ENCODE measurements around the gene GPR39. TPM values are rescaled to one million over a fixed set of nuclear protein-coding genes. Genes with fewer than 3 reads are reported as not detected.

GPR39 gene
- total RNA-seq, 1 experiment from 2014 or later = 0.50 TPM

DNA sequence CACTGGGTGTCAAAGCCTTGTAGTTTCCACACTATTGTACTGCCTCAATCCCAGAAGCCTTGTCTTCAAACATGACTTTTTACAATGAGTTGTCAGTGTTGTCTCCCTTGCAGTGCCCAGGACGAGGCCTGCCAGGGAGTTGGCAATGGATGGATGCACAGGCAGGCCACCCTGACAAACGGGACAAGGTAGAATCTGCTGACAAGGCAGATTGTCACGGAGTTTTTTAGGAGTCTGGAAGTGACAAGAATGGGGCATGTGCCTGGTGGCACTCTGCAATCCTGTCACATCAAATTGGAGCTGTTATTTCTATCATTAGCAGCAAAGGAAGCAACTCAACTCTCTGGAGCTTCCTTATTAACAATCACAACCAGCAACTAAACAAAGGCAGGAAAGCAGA is 25.2 kb upstream of the GPR39 start:
- no CpG with 5 or more reads among the region's 3 CpGs for WGBS (ENCODE audit: extremely low coverage, insufficient read length, low lambda C conversion rate)
- Histone ChIP-seq H2BK20ac (ENCODE audit: low read depth, low read length, poor library complexity, severe bottlenecking) (no peak overlapping the region), H3K9me3 (ENCODE audit: control insufficient read depth, low read depth, low read length) (no peaks in the 10 kb centered on the region), H3K4me1 (ENCODE audit: insufficient read depth, low read length) (peaks cover 3% of the 10 kb centered on the region; the same call in 1 of the 2 replicates), H4K91ac (ENCODE audit: insufficient read length, low read depth, low read length) (no peak overlapping the region), H3K18ac (ENCODE audit: insufficient read length, low read depth, low read length) (no peak overlapping the region), H4K20me1 (ENCODE audit: control insufficient read depth, insufficient read depth, insufficient read length) (no peaks in the 10 kb centered on the region), H3K23ac (ENCODE audit: insufficient read length, low read depth, low read length) (no peak overlapping the region), H2AK5ac (ENCODE audit: insufficient read length, low read length) (no peak overlapping the region), H2BK15ac (ENCODE audit: low read depth, low read length) (no peak overlapping the region), H3K27ac (ENCODE audit: insufficient read length, low read depth, low read length) (no peak overlapping the region), H3K56ac (ENCODE audit: insufficient read length, low read depth, low read length) (no peak overlapping the region), H2BK12ac (ENCODE audit: insufficient read length, low read depth, low read length) (no peak overlapping the region), H2AFZ (ENCODE audit: low read length) (no peak overlapping the region), H3T11ph (ENCODE audit: low read length) (no peak overlapping the region), H4K5ac (ENCODE audit: insufficient read length, low read depth, low read length) (no peak overlapping the region), H3K79me1 (ENCODE audit: insufficient read depth, low read depth, low read length, poor library complexity, severe bottlenecking) (no peaks in the 10 kb centered on the region), H3K27me3 (ENCODE audit: insufficient read depth, low read length) (no peaks in the 10 kb centered on the region), H3K14ac (ENCODE audit: insufficient read depth, low read length) (no peak overlapping the region), H2BK5ac (ENCODE audit: insufficient read length, low read length) (no peak overlapping the region), H3K9ac (ENCODE audit: extremely low read depth, insufficient read length, low read length) (no peak overlapping the region), H3K4ac (ENCODE audit: low read depth, low read length) (no peak overlapping the region), H2BK120ac (ENCODE audit: low read depth, low read length, poor library complexity, severe bottlenecking) (no peak overlapping the region), H4K8ac (replicated peaks; ENCODE audit: insufficient read length, low read depth, low read length) (no peak overlapping the region), H3K79me2 (ENCODE audit: insufficient read depth, low read length) (no peaks in the 10 kb centered on the region), H3K4me2 (ENCODE audit: insufficient read depth, insufficient read length, low read length) (no peak overlapping the region), H3K23me2 (ENCODE audit: insufficient read length, low read depth, low read length, poor library complexity, severe bottlenecking) (no peaks in the 10 kb centered on the region)
- no peaks in the 10 kb centered on the region; the same call in 1 of the 2 replicates for H3K27me3 Mint-ChIP-seq (ENCODE audit: low read depth)
- TF ChIP-seq, protein P1, sequence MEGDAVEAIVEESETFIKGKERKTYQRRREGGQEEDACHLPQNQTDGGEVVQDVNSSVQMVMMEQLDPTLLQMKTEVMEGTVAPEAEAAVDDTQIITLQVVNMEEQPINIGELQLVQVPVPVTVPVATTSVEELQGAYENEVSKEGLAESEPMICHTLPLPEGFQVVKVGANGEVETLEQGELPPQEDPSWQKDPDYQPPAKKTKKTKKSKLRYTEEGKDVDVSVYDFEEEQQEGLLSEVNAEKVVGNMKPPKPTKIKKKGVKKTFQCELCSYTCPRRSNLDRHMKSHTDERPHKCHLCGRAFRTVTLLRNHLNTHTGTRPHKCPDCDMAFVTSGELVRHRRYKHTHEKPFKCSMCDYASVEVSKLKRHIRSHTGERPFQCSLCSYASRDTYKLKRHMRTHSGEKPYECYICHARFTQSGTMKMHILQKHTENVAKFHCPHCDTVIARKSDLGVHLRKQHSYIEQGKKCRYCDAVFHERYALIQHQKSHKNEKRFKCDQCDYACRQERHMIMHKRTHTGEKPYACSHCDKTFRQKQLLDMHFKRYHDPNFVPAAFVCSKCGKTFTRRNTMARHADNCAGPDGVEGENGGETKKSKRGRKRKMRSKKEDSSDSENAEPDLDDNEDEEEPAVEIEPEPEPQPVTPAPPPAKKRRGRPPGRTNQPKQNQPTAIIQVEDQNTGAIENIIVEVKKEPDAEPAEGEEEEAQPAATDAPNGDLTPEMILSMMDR (conservative IDR thresholded peaks at IDR 0.05) = no peak
- H3K27ac Mint-ChIP-seq = peak overlapping the region in 1 of 3 experiments; percentile 93; a peak in 1 of 7 replicates
- no peak overlapping the region for H3K4me3 Mint-ChIP-seq
- peaks cover 20 to 22% of the 10 kb centered on the region in 2 experiments for H3K4me1 Mint-ChIP-seq
- H3K9me3 Mint-ChIP-seq = no peaks in the 10 kb centered on the region; a peak in 4 of 5 replicates
- H3K36me3 Mint-ChIP-seq (ENCODE audit: insufficient read depth in 1 of 3, low read depth in 3 of 3) = no peaks in the 10 kb centered on the region; a peak in 2 of 7 replicates
- DNase-seq = no peak

Measured in H9 (cell line).